ENCODE measurements around the gene PTPRK.

GRCh38 chr6:128532136-128532535 lies 11.7 kb upstream of the PTPRK start:
- TF ChIP-seq POLR2AphosphoS5 (IDR thresholded peaks at IDR 0.05; ENCODE audit: low read depth, low read length) (no peak), ATF3 (IDR thresholded peaks at IDR 0.05) (no peak), POLR2A (IDR thresholded peaks at IDR 0.05; ENCODE audit: borderline replicate concordance, extremely low read depth, insufficient read depth, insufficient read length) (no peak), CTCF (IDR thresholded peaks at IDR 0.05 in 2 of 3, conservative IDR thresholded peaks at IDR 0.05 in 1 of 3; ENCODE audit: borderline replicate concordance in 1 of 3, insufficient read depth in 1 of 3, low read depth in 2 of 3, low read length in 2 of 3) (no peak), ZFX (IDR thresholded peaks at IDR 0.05) (no peak), YY1 (IDR thresholded peaks at IDR 0.05; ENCODE audit: extremely low read depth, insufficient replicate concordance, low read depth, low read length) (no peak)
